Activated CD4-positive, alpha-beta T cell treated with anti-CD3 and anti-CD28 coated beads, Interleukin-2, amount 50 U/mL, for 4 hours (primary cell): ENCODE data around the gene BBIP1.

Experiments used
- DNase-seq, 2 experiments: peaks; one replicate each; pipeline ENCODE4 v3.0.0-alpha.2; 2020

BBIP1 gene, protein sequence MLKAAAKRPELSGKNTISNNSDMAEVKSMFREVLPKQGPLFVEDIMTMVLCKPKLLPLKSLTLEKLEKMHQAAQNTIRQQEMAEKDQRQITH

DNA sequence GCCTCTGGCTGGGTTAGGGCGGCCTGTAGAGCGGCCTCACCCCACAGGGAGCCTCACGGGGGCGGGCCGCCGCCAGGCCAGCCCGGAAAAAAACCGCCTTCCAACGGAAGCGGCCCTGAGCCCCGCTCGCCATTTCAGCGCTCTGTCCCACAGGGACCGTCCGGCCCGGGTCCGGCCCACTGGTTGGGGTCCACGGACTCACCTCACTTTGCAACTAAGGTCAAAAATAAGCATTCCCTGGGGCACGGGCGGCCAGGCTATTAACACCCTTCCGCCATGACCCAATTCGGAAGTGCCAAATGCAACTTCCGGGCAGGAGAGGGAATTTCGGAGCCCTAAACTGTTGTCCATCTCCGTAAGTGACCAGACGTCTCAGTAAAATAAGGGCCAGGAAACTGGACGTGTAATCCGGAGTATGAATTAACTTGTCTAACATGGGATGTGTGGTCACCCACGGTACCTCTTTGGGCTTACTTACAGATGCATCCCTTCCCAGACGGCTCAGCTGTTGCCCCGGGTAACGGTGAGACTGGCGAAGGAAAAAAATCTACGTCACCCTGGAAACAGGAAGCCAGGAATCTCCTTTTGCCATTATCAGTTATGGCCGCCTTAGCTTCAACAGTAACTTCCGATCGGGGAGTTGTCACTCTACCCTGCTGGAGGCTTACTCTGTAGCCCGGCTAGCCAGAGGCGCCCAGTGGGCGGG, at the start of gene BBIP1:
TSS of gene BBIP1 (minus strand) at position 538 of the 706 bp plus-strand sequence. CDS start 1,023 bp downstream, outside the sequence.
- DNase-seq = no peak

DNA sequence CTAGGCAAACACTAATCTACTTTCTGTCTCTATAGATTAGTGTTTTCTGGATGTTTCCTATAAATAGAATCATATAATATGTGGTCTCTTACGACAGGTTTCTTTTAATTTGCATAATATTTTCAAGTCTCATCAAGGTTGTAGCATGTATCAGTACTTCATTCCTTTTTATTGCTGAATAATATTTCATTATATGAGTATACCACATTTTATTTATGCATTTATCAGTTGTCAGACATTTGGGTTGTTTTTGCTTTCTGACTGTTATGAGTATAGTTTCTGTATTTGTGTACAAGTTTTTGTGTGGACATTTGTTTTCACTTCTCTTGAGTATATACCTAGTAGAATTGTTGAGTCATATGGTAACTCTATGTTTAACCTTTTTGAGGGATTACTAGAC, 48.7 kb upstream of the BBIP1 start:
- no peak for DNase-seq

GRCh38 chr10:110967009-110967630, 48.1 kb upstream of the BBIP1 start:
- no peak for DNase-seq

DNA sequence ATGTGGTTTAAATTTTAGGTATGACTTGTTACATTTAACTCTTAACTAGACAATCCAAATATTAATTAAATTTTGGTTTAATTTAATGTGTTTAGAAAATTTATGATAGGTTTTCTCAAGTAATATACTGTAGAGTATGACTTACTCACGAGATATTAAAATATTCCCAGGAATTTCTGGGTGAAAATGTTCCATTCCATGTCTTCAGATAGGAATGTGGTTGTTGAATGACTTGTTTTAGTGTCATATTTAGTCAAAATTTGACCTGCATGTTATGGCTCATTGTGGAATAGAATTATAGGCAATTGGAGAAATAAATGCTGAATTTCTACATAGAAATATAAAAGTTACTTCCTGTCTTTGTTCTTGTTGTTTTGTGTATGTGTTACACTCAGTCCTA, 47.2 kb upstream of the BBIP1 start:
- DNase-seq = no peak

GRCh38 chr10:110965216-110965615, 46.2 kb upstream of the BBIP1 start:
- no peak for DNase-seq

GRCh38 chr10:110964681-110965080, 45.7 kb upstream of the BBIP1 start:
- DNase-seq = no peak

- DNase-seq = no peak
Measured at GRCh38 chr10:110963162-110963561, 44.2 kb upstream of the BBIP1 start.

GRCh38 chr10:110962443-110962842, 43.5 kb upstream of the BBIP1 start:
- no peak for DNase-seq

- DNase-seq = no peak
Measured at GRCh38 chr10:110960333-110960712, 41.3 kb upstream of the BBIP1 start.

DNA sequence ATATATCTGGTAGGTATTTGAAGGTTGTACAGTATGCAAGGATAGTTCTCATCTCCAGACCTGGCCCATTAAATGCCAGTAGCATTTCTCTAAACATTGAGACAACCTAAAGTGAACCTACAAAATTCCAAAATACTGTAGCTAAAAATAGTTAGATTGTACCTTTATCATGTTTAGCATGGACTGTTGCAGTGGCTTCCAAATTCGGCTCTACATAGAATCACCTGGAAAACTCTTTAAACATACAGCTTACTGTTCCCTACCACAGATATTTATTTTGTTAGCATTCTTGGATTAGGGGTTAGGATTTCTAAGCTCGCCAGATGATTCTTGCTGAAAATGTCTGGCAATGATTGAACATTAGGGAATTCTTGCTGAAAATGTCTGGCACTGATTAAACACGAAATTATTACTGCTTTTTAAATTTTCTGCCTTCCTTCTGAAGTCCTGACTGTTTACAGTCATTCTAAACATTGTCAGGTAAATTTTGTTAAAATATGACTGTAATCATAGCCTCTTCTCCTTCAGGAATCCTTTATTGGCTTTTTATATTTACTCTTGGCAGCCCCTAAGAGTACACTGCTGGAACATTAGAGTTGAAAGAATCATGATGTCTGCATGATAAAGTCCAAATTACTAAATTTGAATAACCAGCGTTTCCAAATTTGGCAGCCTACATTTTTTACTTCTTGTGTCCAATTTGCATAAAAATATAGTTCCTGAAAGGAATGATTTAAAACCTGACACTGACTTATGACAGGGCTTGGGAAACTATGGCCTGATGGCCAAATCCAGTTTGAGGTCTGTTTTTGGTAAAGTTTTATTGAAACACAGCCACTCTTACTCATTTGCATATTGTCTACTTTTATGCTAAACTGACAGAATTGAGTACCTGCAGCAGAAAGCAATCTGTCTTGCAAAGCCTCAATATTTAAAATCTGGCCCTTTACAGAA, 40.7 kb upstream of the BBIP1 start:
- no peak for DNase-seq

GRCh38 chr10:110957606-110958005, 38.6 kb upstream of the BBIP1 start:
- DNase-seq = no peak

DNA sequence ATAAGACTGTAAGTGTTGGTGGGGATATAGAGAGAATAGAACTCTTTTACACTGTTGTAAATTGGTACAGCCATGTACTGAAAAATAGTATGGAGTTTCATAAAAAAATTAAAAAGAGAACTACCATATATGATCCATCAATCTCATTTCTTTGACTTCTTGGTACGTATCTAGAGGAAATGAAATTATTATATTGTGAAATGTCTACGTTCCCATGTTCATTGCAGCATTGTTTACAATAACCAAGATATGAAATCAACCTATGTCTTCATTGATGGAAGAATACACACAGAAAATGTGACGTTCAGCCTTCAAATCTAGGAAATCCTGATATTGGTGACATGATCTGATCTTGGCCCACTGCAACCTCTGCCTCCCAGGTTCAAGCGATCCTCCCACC, 32.4 kb upstream of the BBIP1 start:
- no peak for DNase-seq

DNA sequence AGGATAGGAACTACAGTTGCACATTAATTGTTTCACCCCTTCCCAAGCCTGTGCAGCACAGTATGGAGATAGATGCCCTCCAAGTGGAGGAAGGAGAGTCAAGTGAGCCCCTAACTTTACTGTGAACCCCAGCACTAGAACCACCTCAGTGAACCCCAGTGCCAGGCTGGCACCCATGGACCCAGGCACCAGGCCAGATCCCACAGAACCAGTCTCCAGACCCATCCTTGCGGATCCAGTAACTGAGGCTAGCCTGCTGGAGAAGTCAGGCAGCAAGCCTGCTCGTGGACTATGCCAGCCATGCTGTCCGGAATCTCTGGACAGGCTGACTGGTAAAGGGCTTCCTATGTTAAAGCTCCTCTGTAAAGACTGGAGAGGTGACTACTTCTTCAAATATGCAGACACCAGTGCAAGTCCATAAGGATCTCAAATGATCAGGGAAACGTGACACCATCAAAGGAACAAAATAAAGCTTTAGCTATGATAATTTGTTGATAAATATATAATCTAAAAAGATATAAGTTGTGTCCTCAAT, 28.1 kb upstream of the BBIP1 start:
- no peak for DNase-seq

GRCh38 chr10:110946496-110946895, 27.5 kb upstream of the BBIP1 start:
- no peak for DNase-seq

DNA sequence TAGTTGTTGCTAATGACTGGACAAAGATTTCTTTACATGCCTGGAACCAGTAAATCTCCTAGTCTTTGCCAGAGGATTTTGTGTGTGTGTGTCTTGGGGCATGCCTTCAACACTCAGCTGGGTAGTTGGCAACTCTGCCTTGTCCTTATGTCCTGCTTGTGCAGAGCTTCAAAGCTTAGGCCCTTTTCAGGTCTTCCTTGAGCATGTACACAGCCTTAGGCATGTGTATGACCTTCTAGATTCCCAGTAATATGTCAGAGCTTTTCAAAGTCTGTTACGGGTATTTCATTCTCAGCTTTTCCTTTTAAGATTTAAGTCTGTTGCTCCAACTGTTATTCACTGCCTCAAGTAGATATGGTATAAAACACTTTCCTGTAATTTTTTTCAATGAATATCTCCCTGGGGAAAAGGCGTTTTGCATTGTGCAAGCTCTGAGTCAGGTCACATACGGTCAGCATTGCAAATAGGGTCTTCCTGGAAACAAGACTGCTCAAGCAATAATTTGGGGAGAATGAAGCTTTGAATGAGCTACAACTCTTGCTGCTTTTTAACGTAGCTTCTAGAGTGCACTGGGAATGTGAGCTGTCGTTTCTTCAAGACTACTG, 25.9 kb upstream of the BBIP1 start:
- DNase-seq = no peak

DNA sequence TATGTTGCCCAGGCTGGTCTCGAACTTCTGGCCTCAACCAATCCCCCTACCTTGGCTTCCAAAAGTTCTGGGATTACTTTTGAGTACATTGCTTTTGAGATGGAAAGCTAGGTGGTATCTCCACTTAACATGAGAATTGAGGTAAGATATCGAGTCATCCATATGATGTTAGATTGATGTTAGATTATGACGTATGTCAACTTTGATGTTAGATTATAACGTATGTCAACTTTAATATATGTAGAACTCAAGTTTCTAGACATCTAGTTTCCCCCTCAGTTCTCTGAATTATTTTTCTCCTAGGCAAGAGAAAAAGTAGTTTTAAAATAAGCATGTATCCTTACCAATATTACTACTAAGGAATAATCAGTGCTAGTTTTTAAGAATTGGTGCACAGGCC, 20.4 kb upstream of the BBIP1 start:
- DNase-seq = no peak

DNA sequence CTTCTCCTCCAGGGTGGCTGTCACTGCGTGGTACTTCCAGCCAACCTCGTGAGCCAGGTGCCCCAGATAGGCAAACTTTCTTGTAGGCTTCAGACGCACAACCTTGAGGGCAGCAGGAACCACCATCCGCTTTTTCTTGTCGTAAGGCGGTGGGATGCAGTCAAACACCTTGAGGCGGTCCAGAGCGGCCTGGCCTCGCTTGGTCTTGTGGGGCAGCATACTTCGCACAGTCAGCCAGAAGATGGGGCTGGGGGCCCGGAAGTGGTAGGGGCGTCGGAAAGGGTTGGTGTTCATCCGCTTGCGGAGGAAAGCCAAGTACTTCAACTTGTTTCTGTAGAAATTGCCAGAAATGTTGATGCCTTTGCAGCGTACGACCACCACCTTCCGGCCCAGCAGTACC, 17.8 kb upstream of the BBIP1 start:
- no peak for DNase-seq

GRCh38 chr10:110932505-110933180, 13.7 kb upstream of the BBIP1 start:
- no peak for DNase-seq

GRCh38 chr10:110931769-110932381, 12.9 kb upstream of the BBIP1 start:
- DNase-seq = no peak

DNA sequence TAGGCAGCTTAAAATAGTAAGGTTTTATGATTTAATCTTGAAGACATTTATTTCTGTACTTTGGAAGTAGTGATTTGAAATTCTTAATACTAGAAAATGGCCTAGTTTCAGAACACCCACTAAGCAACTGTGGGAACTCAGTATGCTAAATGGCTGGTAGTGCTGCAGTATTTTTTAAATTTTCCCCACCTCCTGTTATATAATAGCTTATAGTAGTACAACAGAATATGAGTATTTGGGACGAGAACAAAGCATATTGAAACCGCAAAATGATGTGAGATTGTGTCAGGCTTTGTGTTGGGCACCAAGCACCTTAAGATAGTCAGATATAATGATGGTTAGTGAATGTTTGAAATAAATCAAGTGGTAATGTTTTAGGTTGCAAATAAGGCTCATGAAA, 8.5 kb upstream of the BBIP1 start:
- no peak for DNase-seq

GRCh38 chr10:110923856-110924493, 5.0 kb upstream of the BBIP1 start:
- no peak for DNase-seq
